HG02571 (cell line): Measurements from ENCODE around the gene SPG21.
"Not testable (repeated sequence)": the region's sequence is repeated elsewhere in the genome, so short reads cannot be mapped to it uniquely, and the experiment has no call there.

Experiments used
- ATAC-seq: cut with Tn5 transposase; IDR thresholded peaks from one replicate; pipeline ENCODE4 v1.9.1; 2021; ENCODE audit warnings: mild to moderate bottlenecking, moderate library complexity; ENCODE audit not compliant: unreplicated experiment

The SPG21 gene, protein sequence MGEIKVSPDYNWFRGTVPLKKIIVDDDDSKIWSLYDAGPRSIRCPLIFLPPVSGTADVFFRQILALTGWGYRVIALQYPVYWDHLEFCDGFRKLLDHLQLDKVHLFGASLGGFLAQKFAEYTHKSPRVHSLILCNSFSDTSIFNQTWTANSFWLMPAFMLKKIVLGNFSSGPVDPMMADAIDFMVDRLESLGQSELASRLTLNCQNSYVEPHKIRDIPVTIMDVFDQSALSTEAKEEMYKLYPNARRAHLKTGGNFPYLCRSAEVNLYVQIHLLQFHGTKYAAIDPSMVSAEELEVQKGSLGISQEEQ

GRCh38 chr15:64989416-64990167, at the start of gene SPG21:
Gene SPG21 (minus strand): TSS chr15:64989914. CDS start chr15:64983569, 6,345 bp downstream.
- peak; percentile 95 for ATAC-seq

DNA sequence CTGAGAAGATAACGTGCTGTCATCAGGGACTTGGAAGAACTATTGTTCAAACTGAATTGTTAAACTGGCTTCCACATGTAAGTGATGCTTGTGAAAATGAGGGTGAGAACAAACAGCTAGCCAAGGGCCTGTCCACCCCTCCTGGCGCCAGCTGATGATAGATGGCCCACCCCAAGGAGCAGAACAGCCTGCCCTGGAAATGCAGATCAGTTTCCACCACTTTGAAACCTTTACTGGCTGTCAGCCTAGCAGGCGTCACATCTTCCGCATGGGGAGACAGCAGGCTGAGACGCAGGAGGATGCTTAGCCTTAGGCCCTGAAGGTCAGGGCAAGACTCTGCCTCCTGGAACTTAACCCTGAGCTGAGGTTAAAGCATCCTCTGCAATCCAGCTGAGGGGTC, 49.1 kb upstream of the SPG21 start:
- no peak for ATAC-seq

DNA sequence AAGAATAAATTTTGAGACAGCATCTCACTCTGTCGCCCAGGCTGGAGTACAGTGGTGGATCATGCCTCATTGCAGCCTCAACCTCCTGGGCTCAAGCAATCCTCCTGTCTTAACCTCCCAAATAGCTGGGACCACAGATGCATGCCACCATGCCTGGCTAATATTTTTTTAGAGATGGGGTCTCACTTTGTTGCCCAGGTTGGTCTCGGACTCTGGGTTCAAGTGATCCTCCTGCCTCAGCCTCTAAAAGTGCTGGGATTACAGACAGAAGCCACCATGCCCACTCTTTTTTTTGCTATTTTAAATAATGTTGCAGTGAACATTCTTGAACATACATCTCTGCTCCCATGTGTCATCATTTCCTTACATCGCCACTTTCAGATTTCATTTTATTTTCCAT, 48.7 kb upstream of the SPG21 start:
- ATAC-seq, result no peak

DNA sequence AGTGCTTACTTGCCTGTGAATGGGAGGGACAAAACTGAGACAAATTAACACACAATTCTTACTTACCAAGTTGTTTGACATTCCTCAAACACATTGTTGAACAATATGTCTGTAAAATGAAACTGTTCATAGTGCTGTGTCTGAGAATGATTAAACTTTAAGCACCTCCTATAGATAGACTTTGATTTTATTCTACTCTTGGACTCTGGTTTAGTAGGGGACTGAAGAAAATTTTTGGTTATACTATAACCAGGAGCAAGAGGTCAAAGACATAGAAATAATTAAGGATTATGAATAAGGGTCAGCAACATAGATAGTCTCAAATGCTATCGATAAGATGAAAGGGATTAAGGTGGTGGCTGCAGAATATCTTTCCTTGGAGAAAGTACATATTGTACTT, 47.6 kb upstream of the SPG21 start:
- ATAC-seq, result no peak

DNA sequence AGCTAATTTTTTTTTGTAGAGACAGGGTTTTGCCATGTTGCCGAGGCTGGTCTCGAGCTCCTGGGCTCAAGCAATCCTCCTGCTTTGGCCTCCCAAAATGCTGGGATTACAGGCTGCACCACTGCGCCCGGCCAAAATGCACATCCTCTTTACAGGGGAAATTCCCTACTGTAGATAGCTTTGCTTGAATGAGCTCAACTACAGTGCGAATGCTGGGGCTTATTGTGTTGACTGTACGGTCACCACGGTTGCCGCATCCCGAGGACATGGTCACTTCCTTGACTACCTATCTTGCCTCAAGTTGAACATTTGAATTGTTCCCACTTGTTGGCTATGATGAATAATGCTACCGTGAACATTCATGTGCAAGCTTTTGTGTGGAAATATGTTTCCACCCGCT, 45.0 kb upstream of the SPG21 start:
- no peak for ATAC-seq

DNA sequence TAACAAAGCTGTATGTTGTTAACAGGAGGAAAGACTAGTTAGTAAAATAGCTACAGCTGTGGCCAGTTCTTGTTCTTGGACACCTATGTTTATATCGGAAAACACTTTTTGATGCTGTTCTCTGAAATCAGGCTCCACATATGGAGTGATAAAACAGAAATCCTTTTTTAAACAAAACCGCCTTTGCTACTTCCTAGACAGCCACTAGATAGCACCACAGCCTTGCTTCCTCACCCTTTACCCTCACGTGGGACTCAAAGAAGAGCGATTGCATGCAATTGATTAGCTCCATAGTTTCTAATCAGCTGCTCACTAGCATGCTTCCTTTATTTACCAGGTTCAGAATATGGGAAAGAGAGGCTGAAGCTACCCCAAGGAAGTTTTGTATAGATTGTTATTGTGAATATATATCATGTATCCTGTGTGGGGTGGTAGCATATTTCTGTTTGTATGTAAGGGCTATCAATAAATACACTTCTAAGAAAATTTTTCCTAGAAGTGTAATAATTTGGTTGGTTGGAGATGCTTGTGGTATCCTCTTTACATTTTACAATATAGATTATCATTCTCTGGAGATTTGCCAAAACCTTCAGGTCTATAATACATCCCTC, 44.0 kb upstream of the SPG21 start:
- no peak for ATAC-seq

- ATAC-seq, result no peak
These were observed 43.3 kb upstream of the SPG21 start for GRCh38 chr15:65032801-65033537.

DNA sequence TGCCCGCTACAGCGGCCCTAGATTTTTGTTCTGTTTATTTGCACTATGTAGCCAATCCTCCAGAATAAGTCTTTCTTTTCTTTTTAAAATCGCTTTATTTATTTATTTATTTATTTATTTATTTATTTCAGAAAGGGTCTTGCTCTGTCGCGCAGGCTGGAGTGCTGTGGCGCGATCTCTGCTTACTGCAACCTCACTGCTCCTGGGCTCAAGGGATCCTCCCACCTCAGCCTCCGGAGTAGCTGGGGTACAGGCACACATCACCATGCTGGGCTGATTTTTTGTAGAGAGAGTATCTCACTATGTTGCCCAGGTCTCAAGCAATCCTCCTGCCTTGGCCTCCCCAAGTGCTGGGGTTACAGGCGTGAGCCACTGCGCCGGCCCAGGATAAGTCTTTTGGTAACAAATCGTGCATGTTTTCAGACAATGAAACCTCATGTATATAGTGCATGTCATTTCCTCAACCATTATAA, 40.1 kb upstream of the SPG21 start:
- no peak for ATAC-seq

DNA sequence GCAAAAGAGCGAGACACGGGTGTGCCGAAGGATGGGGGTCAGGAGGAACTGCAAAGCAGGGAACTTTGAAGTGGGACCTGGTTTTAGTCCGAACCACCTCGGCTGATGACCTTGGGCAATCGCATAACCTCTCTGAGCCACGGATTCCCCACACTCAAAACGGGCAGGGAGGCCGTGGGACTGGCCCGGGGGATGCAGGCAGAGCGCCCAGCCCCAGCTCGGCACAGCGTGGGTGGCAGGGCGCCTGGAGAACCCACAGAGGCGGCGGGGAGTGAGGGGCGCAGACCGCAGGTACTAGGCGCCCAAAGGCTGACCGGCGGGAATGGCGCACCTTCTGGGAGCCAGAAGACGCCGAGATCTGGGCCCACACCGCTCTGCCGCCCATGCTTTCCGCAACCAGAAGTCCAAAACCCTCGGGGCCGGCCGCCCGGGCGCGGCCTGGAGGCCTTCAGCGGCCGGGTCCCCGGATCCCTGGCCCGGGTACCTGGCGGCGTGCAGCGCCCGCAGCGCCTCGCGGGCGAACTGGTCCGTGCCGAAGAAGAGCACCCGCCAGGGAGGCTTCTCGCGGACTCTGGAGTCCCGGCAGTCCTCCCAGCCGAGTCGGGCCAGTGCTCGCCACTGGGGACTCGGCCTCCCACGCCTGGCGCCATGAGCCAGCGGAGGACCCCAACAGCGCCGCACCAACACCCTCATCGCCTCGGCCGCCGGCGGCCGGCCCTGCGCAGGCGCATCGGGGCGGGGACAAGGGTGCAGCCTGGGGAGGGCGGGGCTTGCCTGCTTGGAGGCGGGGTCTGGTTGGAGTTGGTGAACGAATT, 39.4 kb upstream of the SPG21 start, which contains the start of gene MTFMT:
TSS of gene MTFMT (minus strand) at position 719 of the 815 bp plus-strand sequence. CDS start at position 693, 26 bp downstream.
- ATAC-seq, result peak; percentile 55

DNA sequence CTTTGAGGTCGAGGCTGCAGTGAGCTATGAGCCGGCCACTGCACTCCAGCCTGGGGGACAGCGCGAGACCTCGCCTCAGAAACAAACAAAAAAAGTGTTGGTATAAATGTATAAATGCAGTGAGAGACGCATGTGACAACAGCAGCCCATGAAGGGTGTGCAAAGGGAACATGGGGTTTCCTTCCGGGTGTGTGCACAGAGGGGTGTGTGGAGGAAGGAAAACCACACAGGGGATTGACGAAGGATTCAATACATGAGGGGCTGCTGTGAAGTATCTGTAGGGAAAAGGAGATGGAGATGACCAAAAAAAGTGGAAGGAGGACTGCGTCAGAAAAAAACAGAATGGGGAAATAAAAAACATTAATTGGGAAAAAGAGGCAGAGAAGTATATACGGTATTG, 38.6 kb upstream of the SPG21 start:
- no peak for ATAC-seq

DNA sequence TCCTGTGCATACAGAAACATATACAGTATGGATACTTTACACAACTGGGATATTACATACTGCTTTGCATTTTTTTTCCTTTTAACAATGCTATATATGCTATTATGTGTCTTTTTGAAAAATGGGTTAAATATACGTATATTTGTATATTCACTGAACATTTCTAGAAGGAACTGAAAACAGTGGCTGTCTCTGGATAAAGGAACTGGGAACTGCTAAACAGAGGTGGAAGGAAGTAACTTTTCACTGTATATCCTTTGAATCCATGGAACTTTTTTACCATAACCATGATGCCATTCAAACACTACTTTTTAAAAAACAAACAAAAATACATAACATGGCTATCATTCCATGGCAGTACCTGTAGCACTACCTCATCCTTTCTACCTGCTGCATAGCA, 37.9 kb upstream of the SPG21 start:
- ATAC-seq, result no peak

DNA sequence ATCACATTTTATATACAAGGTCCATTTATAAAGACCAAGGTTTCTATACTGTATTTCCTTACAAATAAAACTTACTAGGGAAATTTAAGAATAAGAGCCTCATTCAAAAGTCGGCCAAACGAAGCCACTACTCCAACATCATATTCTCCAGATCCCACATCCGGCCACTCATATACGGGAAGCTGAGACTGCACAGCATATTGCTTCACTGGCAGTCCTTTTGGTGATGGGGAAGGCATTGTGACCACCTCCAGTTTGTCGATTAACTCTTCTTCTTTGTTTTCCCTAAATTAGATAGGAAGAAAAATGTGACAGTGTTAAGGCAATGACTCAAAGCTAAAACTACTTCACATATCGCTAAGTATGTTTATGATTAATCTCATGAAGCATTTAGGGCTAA, 37.0 kb upstream of the SPG21 start:
- ATAC-seq, result no peak

DNA sequence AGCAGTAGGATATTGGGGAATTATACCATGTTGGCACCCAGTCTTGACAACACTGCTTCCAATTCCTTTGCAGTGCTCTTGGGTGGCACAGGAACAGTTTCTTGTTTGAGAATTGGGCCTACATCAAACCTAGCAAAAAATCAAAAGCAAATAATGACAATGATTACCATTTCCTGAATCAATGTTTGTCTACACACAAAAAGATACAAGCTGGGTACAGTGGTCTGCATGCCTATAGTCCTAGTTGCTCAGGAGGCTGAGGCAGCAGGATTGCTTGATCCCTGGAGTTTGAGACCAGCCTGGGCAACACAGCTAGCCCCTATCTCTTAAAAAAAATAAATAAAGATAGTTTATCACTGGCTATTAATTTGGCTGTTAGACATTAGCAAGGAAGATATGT, 31.8 kb upstream of the SPG21 start:
- ATAC-seq, result no peak

GRCh38 chr15:65020419-65020818, 30.7 kb upstream of the SPG21 start:
- no peak for ATAC-seq

- ATAC-seq, result not testable (repeated sequence)
These were observed 21.5 kb upstream of the SPG21 start for GRCh38 chr15:65011198-65011597.

GRCh38 chr15:65008983-65009382, 19.3 kb upstream of the SPG21 start:
- no peak for ATAC-seq

GRCh38 chr15:65006876-65007275, 17.2 kb upstream of the SPG21 start:
- no peak for ATAC-seq

DNA sequence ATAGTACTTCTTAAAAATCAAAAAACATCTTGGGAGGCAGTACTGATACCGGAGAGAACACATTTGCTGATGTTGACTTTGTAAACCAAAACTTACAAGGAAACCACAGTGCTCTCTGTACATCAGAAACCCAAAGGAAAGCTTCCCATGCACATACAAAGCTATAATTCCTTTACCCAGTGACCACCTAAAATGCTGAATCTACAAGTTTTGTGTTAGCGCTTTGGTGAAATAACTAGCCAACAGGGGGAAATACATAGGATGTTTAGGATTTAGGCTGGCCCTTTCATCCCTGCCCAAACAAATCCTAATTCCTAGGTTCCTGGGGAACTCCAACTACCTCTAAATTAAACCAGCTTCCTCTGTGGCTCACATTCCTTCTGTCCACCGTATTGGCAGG, 15.3 kb upstream of the SPG21 start:
- ATAC-seq, result no peak

- ATAC-seq, result no peak
These were observed 8.1 kb upstream of the SPG21 start for GRCh38 chr15:64997745-64998375.

DNA sequence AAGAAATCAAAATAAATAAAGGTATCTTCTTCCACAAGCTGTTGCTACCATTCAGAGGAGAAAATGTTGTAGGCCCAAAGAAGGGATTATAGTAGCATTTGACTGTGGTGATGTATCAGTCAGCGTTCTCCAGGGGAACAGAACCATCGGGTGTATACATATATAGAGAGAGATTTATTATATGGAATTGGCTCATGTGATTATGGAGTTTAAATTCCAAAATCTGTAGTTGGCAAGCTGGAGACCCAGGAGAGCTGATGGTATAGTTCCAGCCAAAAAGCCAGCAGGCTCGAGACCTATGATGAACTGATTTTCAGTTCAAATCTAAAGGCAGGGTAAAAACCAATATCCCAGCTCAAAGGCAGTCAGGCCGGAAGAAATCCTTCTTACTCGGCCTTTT, 7.4 kb upstream of the SPG21 start:
- ATAC-seq, result no peak
